ENCODE results near the gene KRT80. TPM values are rescaled to one million over a fixed set of nuclear protein-coding genes. Genes with fewer than 3 reads are reported as not detected.

Gene KRT80
- total RNA-seq, 1 donor from 2014 or later: 7.9 TPM

DNA sequence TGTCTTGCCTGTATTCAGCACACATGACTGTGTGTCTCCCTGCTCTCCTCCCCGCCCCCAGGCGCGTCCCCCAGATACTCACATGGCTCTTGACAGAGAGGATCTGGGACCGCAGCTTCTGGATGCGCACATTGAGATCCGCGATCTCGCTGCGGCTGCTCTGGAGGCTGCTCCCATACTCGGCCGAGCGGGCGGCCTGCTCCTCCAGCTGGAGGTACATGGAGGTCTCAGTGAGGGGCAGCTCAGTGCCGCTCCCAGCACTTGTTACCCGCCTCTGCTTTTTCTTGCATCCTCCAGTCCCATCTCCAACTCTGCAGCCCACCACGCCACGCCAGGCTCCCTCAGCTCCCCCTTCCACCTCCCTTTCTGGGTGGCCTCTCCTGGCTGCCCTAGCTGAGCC is 18.9 kb downstream of the KRT80 start:
- TF ChIP-seq, protein P1, sequence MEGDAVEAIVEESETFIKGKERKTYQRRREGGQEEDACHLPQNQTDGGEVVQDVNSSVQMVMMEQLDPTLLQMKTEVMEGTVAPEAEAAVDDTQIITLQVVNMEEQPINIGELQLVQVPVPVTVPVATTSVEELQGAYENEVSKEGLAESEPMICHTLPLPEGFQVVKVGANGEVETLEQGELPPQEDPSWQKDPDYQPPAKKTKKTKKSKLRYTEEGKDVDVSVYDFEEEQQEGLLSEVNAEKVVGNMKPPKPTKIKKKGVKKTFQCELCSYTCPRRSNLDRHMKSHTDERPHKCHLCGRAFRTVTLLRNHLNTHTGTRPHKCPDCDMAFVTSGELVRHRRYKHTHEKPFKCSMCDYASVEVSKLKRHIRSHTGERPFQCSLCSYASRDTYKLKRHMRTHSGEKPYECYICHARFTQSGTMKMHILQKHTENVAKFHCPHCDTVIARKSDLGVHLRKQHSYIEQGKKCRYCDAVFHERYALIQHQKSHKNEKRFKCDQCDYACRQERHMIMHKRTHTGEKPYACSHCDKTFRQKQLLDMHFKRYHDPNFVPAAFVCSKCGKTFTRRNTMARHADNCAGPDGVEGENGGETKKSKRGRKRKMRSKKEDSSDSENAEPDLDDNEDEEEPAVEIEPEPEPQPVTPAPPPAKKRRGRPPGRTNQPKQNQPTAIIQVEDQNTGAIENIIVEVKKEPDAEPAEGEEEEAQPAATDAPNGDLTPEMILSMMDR (IDR thresholded peaks at IDR 0.05): no peak
- TF ChIP-seq POLR2AphosphoS5 (IDR thresholded peaks at IDR 0.05; ENCODE audit: insufficient read depth in 1 of 2, low read depth in 1 of 2) (no peak), POLR2A (IDR thresholded peaks at IDR 0.05) (no peak)
- H3K27ac ChIP-seq: no peak overlapping the region
- DNase-seq (ENCODE audit: extremely low spot score in 2 of 2): no peak
- peaks cover 15% of the 10 kb centered on the region for H3K4me1 ChIP-seq
- no peak overlapping the region for H3K4me3 ChIP-seq
- no peaks in the 10 kb centered on the region for H3K9me3 ChIP-seq
- H3K27me3 ChIP-seq: no peaks in the 10 kb centered on the region
- intact Hi-C loops (cut with DNase I): no loop called here
- no peaks in the 10 kb centered on the region for H3K36me3 ChIP-seq

DNA sequence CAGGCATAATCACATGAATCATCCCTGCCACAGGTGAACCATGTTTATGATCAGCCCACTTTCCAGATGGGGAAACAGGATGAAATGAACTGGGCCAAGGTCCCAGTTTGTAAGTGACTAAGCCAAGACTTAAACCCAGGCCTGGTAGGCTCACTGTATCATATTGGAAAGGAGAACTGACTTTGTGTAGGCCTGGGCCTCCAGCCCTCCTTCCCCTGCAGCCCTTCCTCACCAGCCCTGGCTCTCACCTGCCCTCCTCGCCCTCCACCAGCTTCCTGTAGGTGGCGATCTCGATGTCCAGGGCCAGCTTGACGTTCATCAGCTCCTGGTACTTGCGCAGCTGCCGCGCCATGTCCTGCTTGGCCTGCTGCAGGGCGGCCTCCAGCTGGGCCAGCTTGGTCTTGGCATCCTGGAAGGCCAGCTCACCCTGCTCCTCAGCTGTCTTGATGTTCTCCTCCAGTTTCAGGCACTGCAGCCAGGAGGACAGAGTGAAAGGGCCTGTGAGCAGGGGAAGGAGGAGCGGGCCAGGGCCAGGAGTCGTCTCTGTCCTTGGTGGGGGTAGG is 19.8 kb downstream of the KRT80 start:
- Histone ChIP-seq H3K27ac (peak overlapping the region; percentile 18), H3K4me3 (no peak overlapping the region), H3K36me3 (no peaks in the 10 kb centered on the region), H3K27me3 (no peaks in the 10 kb centered on the region), H3K4me1 (peaks cover 15% of the 10 kb centered on the region), H3K9me3 (no peaks in the 10 kb centered on the region)
- TF ChIP-seq, protein P1 (IDR thresholded peaks at IDR 0.05): no peak
- no peak for TF ChIP-seq POLR2A (IDR thresholded peaks at IDR 0.05)
- no peak for TF ChIP-seq POLR2AphosphoS5 (IDR thresholded peaks at IDR 0.05; ENCODE audit: insufficient read depth in 1 of 2, low read depth in 1 of 2)
- intact Hi-C loops (cut with DNase I): no loop called here
- no peak for DNase-seq (ENCODE audit: extremely low spot score in 2 of 2)

DNA sequence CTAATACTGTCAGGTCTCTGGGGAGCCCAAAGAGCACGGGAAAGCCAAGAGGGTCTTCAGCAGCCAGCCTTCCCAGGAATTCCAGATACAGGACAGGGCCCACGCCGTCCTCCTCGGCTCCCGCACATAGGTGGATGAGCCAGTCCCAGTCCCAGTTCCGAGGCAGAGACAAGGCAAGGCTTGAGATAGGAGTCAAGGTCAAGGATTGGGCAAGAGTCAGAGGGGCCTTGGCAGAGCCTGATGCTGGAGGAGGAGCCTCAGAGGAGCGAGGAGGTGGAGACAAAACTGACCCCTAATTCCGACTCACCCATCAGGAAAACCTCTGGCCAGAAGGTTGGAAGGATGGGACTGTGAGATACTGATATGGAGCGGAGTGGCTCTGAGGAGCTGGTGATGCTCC is 21.0 kb downstream of the KRT80 start:
- no peak overlapping the region for H3K4me3 ChIP-seq
- intact Hi-C loops (cut with DNase I): no loop called here
- H3K9me3 ChIP-seq: no peaks in the 10 kb centered on the region
- no peaks in the 10 kb centered on the region for H3K27me3 ChIP-seq
- TF ChIP-seq, protein P1 (IDR thresholded peaks at IDR 0.05): no peak
- TF ChIP-seq POLR2A (IDR thresholded peaks at IDR 0.05) (no peak), POLR2AphosphoS5 (IDR thresholded peaks at IDR 0.05; ENCODE audit: insufficient read depth in 1 of 2, low read depth in 1 of 2) (no peak)
- H3K27ac ChIP-seq: no peak overlapping the region
- H3K4me1 ChIP-seq: peaks cover 10% of the 10 kb centered on the region
- no peaks in the 10 kb centered on the region for H3K36me3 ChIP-seq
- no peak for DNase-seq (ENCODE audit: extremely low spot score in 2 of 2)

DNA sequence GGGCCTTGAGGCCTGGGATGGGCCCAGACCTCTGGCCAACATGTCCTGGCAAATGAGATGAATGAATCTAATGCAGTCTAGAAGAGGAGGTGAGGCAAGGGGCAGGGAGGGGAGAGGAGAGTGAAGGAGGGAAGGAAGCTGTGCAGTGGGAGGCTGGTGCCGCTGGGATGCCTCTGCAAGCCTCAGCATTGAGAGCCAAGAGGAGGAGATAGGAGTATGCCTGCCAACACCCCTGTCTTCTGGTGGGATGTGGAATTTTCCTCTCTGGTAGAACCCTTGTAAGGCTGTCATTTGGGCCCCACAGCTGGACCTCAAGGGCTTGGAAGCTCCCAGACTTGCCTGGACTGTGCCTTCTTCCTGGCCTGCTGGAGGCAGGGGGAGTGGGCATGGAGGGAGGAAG is 21.9 kb downstream of the KRT80 start:
- Histone ChIP-seq H3K27ac (no peak overlapping the region), H3K4me1 (peaks cover under 1% of the 10 kb centered on the region), H3K36me3 (no peaks in the 10 kb centered on the region), H3K27me3 (no peaks in the 10 kb centered on the region), H3K9me3 (no peaks in the 10 kb centered on the region), H3K4me3 (no peak overlapping the region)
- TF ChIP-seq POLR2AphosphoS5 (IDR thresholded peaks at IDR 0.05; ENCODE audit: insufficient read depth in 1 of 2, low read depth in 1 of 2) (no peak), POLR2A (IDR thresholded peaks at IDR 0.05) (no peak)
- TF ChIP-seq, protein P1 (IDR thresholded peaks at IDR 0.05): no peak
- no peak for DNase-seq (ENCODE audit: extremely low spot score in 2 of 2)
- intact Hi-C loops (cut with DNase I): no loop called here

DNA sequence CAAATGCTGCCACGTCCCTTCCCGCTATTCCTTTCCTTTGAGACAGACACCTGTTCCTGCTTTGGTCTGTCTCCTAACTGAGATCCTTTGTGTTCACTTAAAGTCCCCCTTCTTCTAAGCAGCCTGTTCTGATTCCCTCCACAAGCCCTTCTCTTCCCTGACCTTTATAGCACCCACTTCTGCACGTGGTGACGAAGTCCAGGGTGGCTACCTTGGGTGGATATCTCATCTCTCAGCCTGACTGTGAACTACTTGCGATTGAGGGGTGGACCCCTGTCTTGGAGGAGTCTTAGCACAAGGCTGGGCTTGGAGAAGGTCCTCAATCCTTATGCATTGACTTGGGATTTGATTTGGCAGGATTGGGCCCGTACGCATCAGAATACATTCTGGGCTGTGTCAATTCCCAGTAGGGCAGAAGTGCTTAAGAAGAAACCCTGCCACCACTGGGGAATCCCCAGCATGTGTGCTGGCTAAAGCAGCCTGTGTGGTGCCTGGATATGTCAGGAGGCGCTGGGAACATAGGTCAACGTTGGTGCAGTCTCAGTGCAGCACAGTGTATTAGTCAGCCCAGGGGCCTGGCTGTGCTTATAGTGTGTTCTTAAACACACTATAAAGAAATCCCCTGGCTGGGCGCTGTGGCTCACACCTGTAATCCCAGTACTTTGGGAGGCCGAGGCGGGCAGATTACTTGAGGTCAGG is 23.6 kb downstream of the KRT80 start:
- DNase-seq (ENCODE audit: extremely low spot score in 2 of 2): no peak
- Histone ChIP-seq H3K27ac (no peak overlapping the region), H3K36me3 (no peaks in the 10 kb centered on the region), H3K27me3 (no peaks in the 10 kb centered on the region), H3K4me1 (no peaks in the 10 kb centered on the region), H3K9me3 (no peaks in the 10 kb centered on the region), H3K4me3 (no peak overlapping the region)
- intact Hi-C loops (cut with DNase I): no loop called here
- TF ChIP-seq POLR2AphosphoS5 (IDR thresholded peaks at IDR 0.05; ENCODE audit: insufficient read depth in 1 of 2, low read depth in 1 of 2) (no peak), POLR2A (IDR thresholded peaks at IDR 0.05) (no peak)
- TF ChIP-seq, protein P1 (IDR thresholded peaks at IDR 0.05): no peak

Data from vagina (tissue), 2 donors.